Measurements from ENCODE around the gene USP53. TPM values are rescaled to one million over a fixed set of nuclear protein-coding genes. Genes with fewer than 3 reads are reported as not detected.
"Not testable (repeated sequence)": the region's sequence is repeated elsewhere in the genome, so short reads cannot be mapped to it uniquely, and the experiment has no call there.

Gene USP53
- total RNA-seq, 2 experiments from 2014 or later = 5.6 to 6.1 TPM

- H3K36me3 Mint-ChIP-seq = peaks cover 28% of the 10 kb centered on the region
- H3K4me1 Mint-ChIP-seq = no peaks in the 10 kb centered on the region
- no peaks in the 10 kb centered on the region for H3K27me3 Mint-ChIP-seq
- CTCF ChIA-PET = no interaction called here
- ATAC-seq (no peak), DNase-seq (no peak)
- H3K9me3 Mint-ChIP-seq (ENCODE audit: low read depth) = peaks cover 3% of the 10 kb centered on the region
- H3K27ac Mint-ChIP-seq = no peak overlapping the region
- H3K4me3 Mint-ChIP-seq = no peak overlapping the region
Measured at GRCh38 chr4:119261986-119262385, 49.5 kb downstream of the USP53 start.

DNA sequence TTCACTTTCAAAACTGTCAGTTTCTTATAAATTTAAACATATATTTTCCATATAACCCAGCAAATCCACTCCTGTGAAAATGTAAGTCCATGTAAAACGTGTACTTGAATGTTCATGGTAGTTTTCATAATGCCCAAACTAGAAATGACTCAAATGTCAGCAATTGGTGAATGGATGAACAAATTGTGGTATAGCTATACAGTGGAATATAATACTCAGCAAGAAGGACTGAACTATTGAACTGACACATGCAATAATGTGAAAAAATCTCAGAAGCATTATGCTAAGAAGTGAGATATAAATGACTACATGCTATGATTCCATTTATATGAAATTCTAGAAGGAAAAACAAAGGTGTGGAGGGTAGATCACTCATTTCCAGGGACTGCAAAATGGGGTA lies 52.2 kb downstream of the USP53 start:
- Mint-ChIP-seq H3K27me3 (no peaks in the 10 kb centered on the region), H3K4me1 (no peaks in the 10 kb centered on the region), H3K27ac (no peak overlapping the region), H3K36me3 (peaks cover 32% of the 10 kb centered on the region), H3K4me3 (no peak overlapping the region), H3K9me3 (ENCODE audit: low read depth) (peaks cover 3% of the 10 kb centered on the region)
- DNase-seq (no peak), ATAC-seq (no peak)
- CTCF ChIA-PET = no interaction called here

DNA sequence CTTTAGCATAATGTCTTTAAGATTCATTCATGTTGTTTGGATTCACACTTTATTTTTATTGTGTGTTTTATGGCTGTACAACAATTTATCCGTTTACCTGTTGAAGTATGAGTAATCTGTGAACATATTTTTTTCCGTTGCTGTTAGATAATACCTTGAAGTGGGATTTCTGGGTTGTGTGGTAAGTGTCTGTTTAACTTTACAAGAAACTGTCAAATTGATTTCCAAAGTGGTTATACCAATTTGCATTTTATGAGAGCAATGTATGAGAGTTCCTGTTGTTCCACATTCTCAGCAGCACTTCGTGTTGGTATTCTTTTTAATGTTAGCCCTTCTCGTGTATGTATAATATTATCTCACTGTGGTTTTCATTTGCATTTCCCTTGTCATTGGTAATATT lies 53.6 kb downstream of the USP53 start:
- H3K4me1 Mint-ChIP-seq = no peaks in the 10 kb centered on the region
- no peak for DNase-seq
- H3K36me3 Mint-ChIP-seq = peaks cover 29% of the 10 kb centered on the region
- no peak overlapping the region for H3K27ac Mint-ChIP-seq
- no peaks in the 10 kb centered on the region for H3K27me3 Mint-ChIP-seq
- CTCF ChIA-PET = no interaction called here
- H3K9me3 Mint-ChIP-seq (ENCODE audit: low read depth) = peaks cover 3% of the 10 kb centered on the region
- H3K4me3 Mint-ChIP-seq = no peak overlapping the region
- no peak for ATAC-seq

DNA sequence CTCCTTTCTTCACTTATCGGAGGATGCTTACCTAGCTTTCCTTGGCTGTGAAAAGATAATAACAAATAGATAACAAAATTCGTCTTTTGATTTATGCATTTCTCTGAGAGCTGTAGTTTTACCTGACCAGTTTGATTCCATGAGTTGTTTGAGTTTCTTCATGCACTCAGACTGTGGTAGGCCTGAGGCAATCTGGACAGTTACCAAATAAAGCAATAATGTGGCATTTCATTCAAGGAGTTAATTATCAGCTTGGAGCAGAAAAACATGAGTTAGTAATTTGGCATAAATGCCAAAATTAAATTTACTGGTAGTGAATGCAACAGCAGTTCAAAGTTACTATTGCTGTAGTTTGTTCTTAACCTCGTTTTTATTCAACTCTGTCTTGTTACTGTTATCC lies 56.0 kb downstream of the USP53 start:
- DNase-seq = no peak
- Mint-ChIP-seq H3K9me3 (ENCODE audit: low read depth) (peaks cover 3% of the 10 kb centered on the region), H3K36me3 (peaks cover 36% of the 10 kb centered on the region), H3K4me3 (no peak overlapping the region), H3K27me3 (no peaks in the 10 kb centered on the region), H3K4me1 (no peaks in the 10 kb centered on the region), H3K27ac (no peak overlapping the region)
- ATAC-seq = no peak
- CTCF ChIA-PET = interaction anchor here (1.5 kb wide), 1 partner anchor 226 kb away, joined by 3 read pairs; no protein-coding TSS in a partner anchor

- Mint-ChIP-seq H3K27me3 (no peaks in the 10 kb centered on the region), H3K36me3 (peaks cover 24% of the 10 kb centered on the region)
- CTCF ChIA-PET = no interaction called here
Measured at GRCh38 chr4:119271361-119272085, 59.0 kb downstream of the USP53 start.

DNA sequence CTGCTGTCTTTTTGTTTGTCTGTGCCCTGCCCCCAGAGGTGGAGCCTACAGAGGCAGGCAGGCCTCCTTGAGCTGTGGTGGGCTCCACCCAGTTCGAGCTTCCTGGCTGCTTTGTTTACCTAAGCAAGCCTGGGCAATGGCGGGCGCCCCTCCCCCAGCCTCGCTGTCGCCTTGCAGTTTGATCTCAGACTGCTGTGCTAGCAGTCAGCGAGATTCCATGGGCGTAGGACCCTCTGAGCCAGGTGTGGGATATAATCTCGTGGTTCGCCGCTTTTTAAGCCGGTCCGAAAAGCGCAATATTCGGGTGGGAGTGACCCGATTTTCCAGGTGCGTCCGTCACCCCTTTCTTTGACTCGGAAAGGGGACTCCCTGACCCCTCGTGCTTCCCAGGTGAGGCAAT lies 67.0 kb downstream of the USP53 start:
- H3K4me1 Mint-ChIP-seq; ATAC-seq; H3K36me3 Mint-ChIP-seq; DNase-seq; H3K9me3 Mint-ChIP-seq (ENCODE audit: low read depth); H3K27me3 Mint-ChIP-seq; CTCF ChIA-PET; H3K27ac Mint-ChIP-seq; H3K4me3 Mint-ChIP-seq: not testable (repeated sequence)

More at GRCh38 chr4:119271361-119272085, 59.0 kb downstream of the USP53 start:
- no peaks in the 10 kb centered on the region for H3K4me1 Mint-ChIP-seq
- no peaks in the 10 kb centered on the region for H3K9me3 Mint-ChIP-seq (ENCODE audit: low read depth)
- no peak overlapping the region for H3K4me3 Mint-ChIP-seq
- ATAC-seq (no peak), DNase-seq (no peak)
- H3K27ac Mint-ChIP-seq = no peak overlapping the region

DNA sequence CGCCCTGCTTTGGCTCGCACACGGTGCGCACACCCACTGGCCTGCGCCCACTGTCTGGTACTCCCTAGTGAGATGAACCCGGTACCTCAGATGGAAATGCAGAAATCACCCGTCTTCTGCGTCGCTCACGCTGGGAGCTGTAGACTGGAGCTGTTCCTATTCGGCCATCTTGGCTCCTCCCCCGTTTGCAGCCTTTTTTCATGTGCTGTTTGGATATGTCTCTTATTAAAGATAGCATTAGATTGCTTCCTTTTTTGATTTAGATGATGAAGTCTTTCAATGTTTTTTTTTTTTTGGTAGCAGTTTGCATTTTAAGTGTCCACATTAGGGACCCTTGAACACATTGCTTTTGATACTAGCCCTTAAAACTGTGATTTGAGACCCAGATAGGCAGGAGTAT lies 67.4 kb downstream of the USP53 start:
- CTCF ChIA-PET; H3K36me3 Mint-ChIP-seq; H3K27ac Mint-ChIP-seq; H3K27me3 Mint-ChIP-seq; H3K4me1 Mint-ChIP-seq; H3K4me3 Mint-ChIP-seq; ATAC-seq; H3K9me3 Mint-ChIP-seq (ENCODE audit: low read depth); DNase-seq: not testable (repeated sequence)

- Mint-ChIP-seq H3K4me3 (no peak overlapping the region), H3K36me3 (peaks cover 4% of the 10 kb centered on the region), H3K4me1 (peaks cover 15% of the 10 kb centered on the region), H3K27ac (no peak overlapping the region), H3K9me3 (ENCODE audit: low read depth) (no peaks in the 10 kb centered on the region), H3K27me3 (no peaks in the 10 kb centered on the region)
- ATAC-seq (no peak), DNase-seq (no peak)
- CTCF ChIA-PET = no interaction called here
Measured at GRCh38 chr4:119281393-119281792, 68.9 kb downstream of the USP53 start.

- no peaks in the 10 kb centered on the region for H3K9me3 Mint-ChIP-seq (ENCODE audit: low read depth)
- H3K27me3 Mint-ChIP-seq = no peaks in the 10 kb centered on the region
- peaks cover under 1% of the 10 kb centered on the region for H3K36me3 Mint-ChIP-seq
- ATAC-seq (peak; percentile 83), DNase-seq (no peak)
- peak overlapping the region; percentile 79 for H3K4me3 Mint-ChIP-seq
- H3K27ac Mint-ChIP-seq = peak overlapping the region; percentile 79
- peaks cover 14% of the 10 kb centered on the region for H3K4me1 Mint-ChIP-seq
- CTCF ChIA-PET = interaction anchor here (1.2 kb wide), 1 partner anchor 244 kb away, joined by 3 read pairs; no protein-coding TSS in a partner anchor
Measured at GRCh38 chr4:119284876-119285780, 72.6 kb downstream of the USP53 start.

DNA sequence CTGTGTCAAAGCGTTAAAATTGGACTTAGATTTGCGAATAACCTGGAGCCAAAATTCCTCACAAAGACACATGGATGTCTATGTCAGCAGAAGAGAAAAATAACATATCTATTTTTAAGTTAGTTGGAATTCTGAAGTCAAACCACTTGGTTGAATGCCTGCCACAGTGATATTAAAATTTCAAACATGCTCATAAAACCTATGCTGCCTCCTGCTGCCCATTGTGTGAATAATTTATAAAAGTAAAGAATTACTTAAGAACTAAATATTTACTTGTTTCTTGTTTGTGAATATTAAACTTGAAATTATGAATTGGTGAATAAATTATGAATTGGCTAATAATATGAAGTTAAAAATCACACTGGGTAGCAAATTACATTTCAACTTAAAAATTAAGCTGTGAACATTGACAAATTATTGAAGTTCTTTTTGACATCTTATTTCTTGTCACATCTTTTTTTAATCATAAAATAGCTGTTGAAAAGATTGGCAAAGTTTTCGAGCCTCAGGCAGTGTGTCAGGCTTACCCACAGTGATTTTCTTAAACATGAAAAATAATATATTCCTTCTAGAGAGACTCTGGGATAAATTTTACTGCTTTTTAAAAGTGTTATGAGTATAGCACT lies 74.0 kb downstream of the USP53 start:
- Mint-ChIP-seq H3K4me1 (peaks cover 14% of the 10 kb centered on the region), H3K27ac (no peak overlapping the region), H3K9me3 (ENCODE audit: low read depth) (no peaks in the 10 kb centered on the region), H3K27me3 (no peaks in the 10 kb centered on the region), H3K36me3 (no peaks in the 10 kb centered on the region), H3K4me3 (no peak overlapping the region)
- CTCF ChIA-PET = interaction anchor here (0.9 to 1.1 kb wide), 5 partner anchors 13 to 305 kb away, joined by 3 to 5 read pairs (median 4); no protein-coding TSS in a partner anchor
- ATAC-seq = no peak
- no peak for DNase-seq

GRCh38 chr4:119289313-119289712 lies 76.8 kb downstream of the USP53 start:
- Mint-ChIP-seq H3K36me3 (no peaks in the 10 kb centered on the region), H3K9me3 (ENCODE audit: low read depth) (no peaks in the 10 kb centered on the region), H3K4me1 (peaks cover 12% of the 10 kb centered on the region), H3K27ac (no peak overlapping the region), H3K4me3 (no peak overlapping the region), H3K27me3 (no peaks in the 10 kb centered on the region)
- CTCF ChIA-PET = interaction anchor here (1.2 to 3.7 kb wide), 3 partner anchors 247 to 255 kb away, joined by 3 to 22 read pairs (median 16); no protein-coding TSS in a partner anchor
- no peak for DNase-seq
- no peak for ATAC-seq

GRCh38 chr4:119290598-119290997 lies 78.1 kb downstream of the USP53 start:
- DNase-seq (no peak), ATAC-seq (no peak)
- H3K36me3 Mint-ChIP-seq = no peaks in the 10 kb centered on the region
- H3K9me3 Mint-ChIP-seq (ENCODE audit: low read depth) = no peaks in the 10 kb centered on the region
- H3K27ac Mint-ChIP-seq = no peak overlapping the region
- H3K4me3 Mint-ChIP-seq = no peak overlapping the region
- H3K4me1 Mint-ChIP-seq = peaks cover 3% of the 10 kb centered on the region
- no peaks in the 10 kb centered on the region for H3K27me3 Mint-ChIP-seq
- CTCF ChIA-PET = interaction anchor here (1.2 to 3.7 kb wide), 2 partner anchors 248 to 257 kb away, joined by 3 to 22 read pairs; no protein-coding TSS in a partner anchor

DNA sequence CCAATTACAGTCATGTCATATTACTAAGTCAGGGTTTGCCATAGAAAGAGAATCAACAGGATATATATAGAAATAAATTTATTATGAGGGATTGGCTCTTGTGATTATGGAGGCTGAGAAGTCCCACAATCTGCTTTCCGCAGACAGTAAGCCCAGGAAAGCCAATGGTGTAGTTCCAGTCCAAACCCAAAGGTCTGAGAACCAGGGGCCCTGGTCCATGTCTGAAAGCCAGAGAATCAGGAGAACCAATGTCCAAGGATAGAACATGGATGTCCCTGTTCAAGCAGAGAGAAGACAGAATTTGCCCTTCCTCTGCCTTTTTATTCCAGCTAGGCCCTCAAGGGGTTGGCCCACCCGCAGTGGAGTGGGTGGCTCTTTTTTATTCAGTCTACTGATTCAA lies 83.8 kb downstream of the USP53 start:
- Mint-ChIP-seq H3K9me3 (ENCODE audit: low read depth) (no peaks in the 10 kb centered on the region), H3K27me3 (no peaks in the 10 kb centered on the region), H3K36me3 (peaks cover 31% of the 10 kb centered on the region), H3K4me1 (peaks cover 24% of the 10 kb centered on the region), H3K4me3 (no peak overlapping the region), H3K27ac (no peak overlapping the region)
- ATAC-seq (no peak), DNase-seq (no peak)
- CTCF ChIA-PET = interaction anchor here (1.2 kb wide), 1 partner anchor 332 kb away, joined by 3 read pairs; the partner anchor contains the start of gene PDE5A

All from activated CD8-positive, alpha-beta memory T cell treated with anti-CD3 and anti-CD28 coated beads, Interleukin-2, amount 10 ng/mL, durations not matched to agents 7 days and 5 days (primary cell).